GM18868 (cell line): ENCODE results near the gene RBMS3.
"Not testable (repeated sequence)": the region's sequence is repeated elsewhere in the genome, so short reads cannot be mapped to it uniquely, and the experiment has no call there.

ENCODE experiments used
- ATAC-seq: cut with Tn5 transposase; IDR thresholded peaks from one replicate; pipeline ENCODE4 v1.9.1; 2021; ENCODE audit warnings: mild to moderate bottlenecking, moderate library complexity; ENCODE audit not compliant: unreplicated experiment

RBMS3 gene

GRCh38 chr3:29976871-29977270 lies 696.0 kb downstream of the RBMS3 start:
- no peak for ATAC-seq

GRCh38 chr3:29977360-29977759 lies 696.5 kb downstream of the RBMS3 start:
- no peak for ATAC-seq

- no peak for ATAC-seq
Measured at GRCh38 chr3:29978036-29978435, 697.2 kb downstream of the RBMS3 start.

GRCh38 chr3:29991198-29991597 lies 710.3 kb downstream of the RBMS3 start:
- no peak for ATAC-seq

- ATAC-seq: no peak
Measured at GRCh38 chr3:30002797-30003196, 721.9 kb downstream of the RBMS3 start.

- no peak for ATAC-seq
Measured at GRCh38 chr3:30003741-30004140, 722.9 kb downstream of the RBMS3 start.

GRCh38 chr3:30004481-30004880 lies 723.6 kb downstream of the RBMS3 start:
- ATAC-seq: no peak

- no peak for ATAC-seq
Measured at GRCh38 chr3:30006111-30006510, 725.2 kb downstream of the RBMS3 start.

GRCh38 chr3:30007668-30008067 lies 726.8 kb downstream of the RBMS3 start:
- ATAC-seq: no peak

- no peak for ATAC-seq
Measured at GRCh38 chr3:30011237-30011803, 730.4 kb downstream of the RBMS3 start.

GRCh38 chr3:30012941-30013543 lies 732.2 kb downstream of the RBMS3 start:
- ATAC-seq: peak; percentile 64

GRCh38 chr3:30017901-30018300 lies 737.0 kb downstream of the RBMS3 start:
- ATAC-seq: no peak

- ATAC-seq: no peak
Measured at GRCh38 chr3:30020380-30020779, 739.5 kb downstream of the RBMS3 start.

GRCh38 chr3:30024466-30024865 lies 743.6 kb downstream of the RBMS3 start:
- no peak for ATAC-seq

- ATAC-seq: no peak
Measured at GRCh38 chr3:30026851-30027250, 746.0 kb downstream of the RBMS3 start.

- ATAC-seq: no peak
Measured at GRCh38 chr3:30034246-30034991, 753.5 kb downstream of the RBMS3 start.

GRCh38 chr3:30035935-30036567 lies 755.2 kb downstream of the RBMS3 start:
- no peak for ATAC-seq

- no peak for ATAC-seq
Measured at GRCh38 chr3:30040126-30040525, 759.3 kb downstream of the RBMS3 start.

- ATAC-seq: not testable (repeated sequence)
Measured at GRCh38 chr3:30041481-30041880, 760.6 kb downstream of the RBMS3 start.

- ATAC-seq: peak; percentile 86
Measured at GRCh38 chr3:30042274-30042859, 761.5 kb downstream of the RBMS3 start.

GRCh38 chr3:30042916-30043555 lies 762.2 kb downstream of the RBMS3 start:
- no peak for ATAC-seq
